SU-DHL-6 (cell line): ENCODE results near the gene IGF1.
"Not testable (repeated sequence)": the region's sequence is repeated elsewhere in the genome, so short reads cannot be mapped to it uniquely, and the experiment has no call there.

Source experiments
- CTCF ChIP-seq: fragments of 200-600 bp; sonication (generic); IDR thresholded peaks from one replicate; pipeline ENCODE4 v1.5.1; 2017; ENCODE audit warnings: antibody characterized with exemption, mild to moderate bottlenecking, low read length, moderate library complexity; ENCODE audit not compliant: insufficient read depth, poor library complexity, severe bottlenecking
- EZH2phosphoT487 ChIP-seq: fragments of 200-600 bp; sonication (generic), shearing (Covaris generic); conservative IDR thresholded peaks from 2 replicates; pipeline ENCODE4 v1.6.1; 2018; ENCODE audit warnings: mild to moderate bottlenecking, antibody characterized with exemption, low read length, moderate library complexity, mixed read lengths

- TF ChIP-seq CTCF, EZH2phosphoT487: not testable (repeated sequence)
Observed at GRCh38 chr12:102354281-102354680, 126.1 kb downstream of the IGF1 start.
